Karpas-422 (cell line): ENCODE data around the gene MOV10L1. TPM values are rescaled to one million over a fixed set of nuclear protein-coding genes. Genes with fewer than 3 reads are reported as not detected.

ENCODE experiments used
- total RNA-seq: library from RNA; depleted of rRNA; stranded (reverse); fragments of >200 nt; shearing (Covaris generic); gene quantifications from 2 replicates; pipeline ENCODE4 v1.2.3, GENCODE V29; 2014; ENCODE audit warnings: low replicate concordance; rRNA removed

Gene MOV10L1
- total RNA-seq, 1 experiment from 2014 or later: 2.9 TPM

Other genes with a start within 250 kb of the MOV10L1 start
- gene ZBED4, start 236.2 kb upstream of the MOV10L1 start, total RNA-seq: 22.9 and 24.6 TPM in 2 replicates
- gene ALG12, start 171.6 kb upstream of the MOV10L1 start, total RNA-seq: 4.7 and 4.8 TPM in 2 replicates
- gene CRELD2, start 171.4 kb upstream of the MOV10L1 start, total RNA-seq: 12.7 and 34.2 TPM in 2 replicates
- 15.4 and 41.1 TPM in 2 replicates for gene PIM3, start 129.2 kb upstream of the MOV10L1 start, total RNA-seq
- not detected in 2 replicates for gene IL17REL, start 77.2 kb upstream of the MOV10L1 start, total RNA-seq
- gene TTLL8, start 31.7 kb upstream of the MOV10L1 start, total RNA-seq: not detected in 2 replicates
- not detected in 2 replicates for gene MLC1, start 4.6 kb upstream of the MOV10L1 start, total RNA-seq
- not detected in 2 replicates for gene PANX2, start 80.7 kb downstream of the MOV10L1 start, total RNA-seq
- gene TRABD, start 95.9 kb downstream of the MOV10L1 start, total RNA-seq: 46.7 and 117 TPM in 2 replicates
- gene SELENOO, start 111.0 kb downstream of the MOV10L1 start, total RNA-seq: 20.0 and 64.1 TPM in 2 replicates
- gene TUBGCP6, start 155.0 kb downstream of the MOV10L1 start, total RNA-seq: 16.9 and 32.5 TPM in 2 replicates
- gene HDAC10, start 161.3 kb downstream of the MOV10L1 start, total RNA-seq: 42.3 and 89.8 TPM in 2 replicates
- gene MAPK12, start 171.7 kb downstream of the MOV10L1 start, total RNA-seq: 45.4 and 110 TPM in 2 replicates
- gene MAPK11, start 180.4 kb downstream of the MOV10L1 start, total RNA-seq: 6.4 and 15.8 TPM in 2 replicates
- gene PLXNB2, start 217.6 kb downstream of the MOV10L1 start, total RNA-seq: 2.6 and 7.8 TPM in 2 replicates
- 0.90 and 2.7 TPM in 2 replicates for gene DENND6B, start 237.0 kb downstream of the MOV10L1 start, total RNA-seq